Effector memory CD8-positive, alpha-beta T cell (primary cell): Measurements from ENCODE around the gene RWDD4.

Experiments
- ATAC-seq: fragments of 150-1000 bp; cut with Tn5 transposase; replicated peaks from 2 replicates; pipeline ENCODE4 v1.10.0; 2021; ENCODE audit warnings: mild to moderate bottlenecking, moderate library complexity
- DNase-seq, 3 experiments: peaks; one replicate each; pipeline ENCODE4 v3.0.0; 2021
- H3K27ac Mint-ChIP-seq, 2 donors: one replicate each; pipeline ENCODE4 v1.8.0; 2022; ENCODE audit warnings: mild to moderate bottlenecking in 2 of 2, mixed read lengths in 2 of 2, moderate library complexity in 2 of 2
- H3K27me3 Mint-ChIP-seq, 2 donors: one replicate each; pipeline ENCODE4 v1.8.0; 2022; ENCODE audit warnings: mixed read lengths in 2 of 2
- H3K36me3 Mint-ChIP-seq: one replicate; pipeline ENCODE4 v1.8.0; 2022; ENCODE audit warnings: mild to moderate bottlenecking, moderate library complexity, mixed read lengths; ENCODE audit not compliant: insufficient read depth
- H3K4me1 Mint-ChIP-seq, 2 donors: one replicate each; pipeline ENCODE4 v1.8.0; 2022; ENCODE audit warnings: low read depth in 2 of 2, mixed read lengths in 2 of 2
- H3K4me3 Mint-ChIP-seq, 2 donors: one replicate each; pipeline ENCODE4 v1.8.0; 2022; ENCODE audit warnings: mild to moderate bottlenecking in 2 of 2, mixed read lengths in 2 of 2, moderate library complexity in 2 of 2
- H3K9me3 Mint-ChIP-seq, 2 donors: one replicate each; pipeline ENCODE4 v1.8.0; 2022; ENCODE audit warnings: mixed read lengths in 2 of 2

The RWDD4 gene

DNA sequence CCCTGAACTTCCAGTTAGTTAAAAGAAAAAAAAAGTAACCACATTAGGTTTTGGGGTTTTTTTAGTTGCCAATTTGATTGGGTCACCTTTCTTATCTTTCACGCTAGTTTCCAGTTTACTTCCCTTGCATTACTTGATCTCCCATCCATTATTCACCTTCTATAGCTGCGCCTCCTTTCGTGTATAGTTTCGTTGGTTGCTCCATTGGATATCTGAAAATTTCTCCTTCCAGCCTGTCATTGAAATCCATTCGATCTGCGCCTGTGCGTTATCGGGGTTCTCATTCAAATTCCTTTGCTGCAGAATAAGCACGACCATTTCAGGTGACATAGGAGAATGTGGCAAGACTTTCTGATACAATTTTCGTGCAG is 872 bp upstream of the RWDD4 start:
- Mint-ChIP-seq H3K4me3 (peak overlapping the region; percentile 89 to 97), H3K36me3 (peaks cover 21% of the 10 kb centered on the region), H3K9me3 (no peaks in the 10 kb centered on the region), H3K4me1 (peaks cover 26 to 30% of the 10 kb centered on the region in 2 donors), H3K27ac (peak overlapping the region; percentile 97 to 99), H3K27me3 (no peaks in the 10 kb centered on the region)
- DNase-seq (no peak), ATAC-seq (no peak)

DNA sequence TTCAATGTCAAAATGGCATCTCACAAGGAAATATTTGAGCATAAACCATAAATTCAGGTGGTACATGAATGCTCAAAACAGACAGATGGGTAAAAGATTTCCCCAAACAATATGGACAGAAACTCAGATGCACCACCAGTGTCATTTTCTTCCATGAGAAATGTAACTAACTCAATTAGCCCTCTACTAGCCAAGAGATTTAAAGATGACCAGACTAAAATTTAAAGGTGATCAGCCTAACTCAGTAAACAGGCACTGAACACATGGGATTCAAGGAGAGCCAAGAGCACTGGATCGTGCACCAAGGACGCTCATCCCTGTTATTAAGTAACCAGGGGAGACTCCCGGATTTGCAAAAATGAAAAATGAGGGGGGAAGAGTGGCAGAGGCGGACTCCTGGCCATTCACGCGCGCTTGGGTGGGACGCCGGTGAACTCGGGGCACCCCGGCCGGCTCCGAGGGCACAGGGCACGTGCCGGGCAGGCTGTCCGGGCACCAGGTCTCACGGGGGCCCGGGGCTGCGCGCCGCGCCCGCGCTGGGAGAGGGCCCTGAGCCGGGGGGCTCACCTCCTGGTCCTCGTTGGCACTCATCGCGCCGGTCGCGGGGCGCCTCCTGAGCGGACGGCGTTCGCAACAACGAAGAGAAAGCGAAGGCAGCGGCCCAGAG is 490 bp downstream of the RWDD4 start:
- Mint-ChIP-seq H3K4me1 (peaks cover 22 to 30% of the 10 kb centered on the region in 2 donors), H3K4me3 (peak overlapping the region; percentile 89 to 97), H3K27me3 (no peaks in the 10 kb centered on the region), H3K36me3 (peaks cover 15% of the 10 kb centered on the region), H3K9me3 (no peaks in the 10 kb centered on the region), H3K27ac (peak overlapping the region; percentile 97 to 99)
- DNase-seq (peak in 1 of 3 experiments; percentile 19), ATAC-seq (no peak)

DNA sequence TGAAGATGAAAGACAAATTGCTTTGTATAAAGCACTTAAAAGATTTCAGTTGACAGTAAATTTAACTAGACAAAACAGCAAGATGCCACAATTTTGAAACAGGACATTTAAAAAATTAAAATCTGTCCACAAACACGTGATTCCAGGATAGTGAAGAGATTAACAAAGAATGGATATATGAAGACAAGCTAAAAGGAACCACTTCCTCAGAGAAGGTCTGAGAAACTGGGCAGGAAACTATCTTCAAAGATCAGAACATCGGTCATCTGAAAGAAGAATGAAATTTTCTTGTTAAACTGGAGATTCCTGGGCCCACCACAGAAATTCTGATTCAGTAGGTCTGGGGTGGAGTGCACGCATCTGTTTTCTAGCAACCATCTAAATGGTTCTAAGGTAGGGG is 1.4 kb downstream of the RWDD4 start:
- no peak for ATAC-seq
- peaks cover 22 to 30% of the 10 kb centered on the region in 2 donors for H3K4me1 Mint-ChIP-seq
- H3K36me3 Mint-ChIP-seq, result peaks cover 23% of the 10 kb centered on the region
- DNase-seq, result no peak
- H3K9me3 Mint-ChIP-seq, result no peaks in the 10 kb centered on the region
- peak overlapping the region; percentile 89 to 97 for H3K4me3 Mint-ChIP-seq
- H3K27me3 Mint-ChIP-seq, result no peaks in the 10 kb centered on the region
- peak overlapping the region; percentile 13 to 99 for H3K27ac Mint-ChIP-seq

DNA sequence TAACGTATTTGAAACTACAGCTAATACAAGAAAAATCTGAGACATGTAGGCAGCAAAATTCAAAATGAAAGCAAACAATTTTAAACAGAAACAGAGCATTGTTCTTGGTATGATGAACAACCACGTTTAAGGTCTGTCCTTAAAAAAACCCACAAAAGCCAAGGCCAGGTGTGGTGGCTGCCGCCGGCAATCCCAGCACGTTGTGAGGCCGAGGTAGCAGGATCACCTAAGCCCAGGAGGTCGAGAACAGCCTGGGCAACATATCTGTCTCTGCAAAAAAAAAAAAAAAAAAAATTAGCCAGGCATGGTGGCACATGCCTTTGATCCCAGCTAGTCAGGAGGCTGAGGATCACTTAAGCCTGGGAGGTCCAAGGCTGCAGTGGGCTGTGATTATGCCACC is 13.7 kb downstream of the RWDD4 start:
- Mint-ChIP-seq H3K36me3 (peaks cover 68% of the 10 kb centered on the region), H3K4me3 (no peak overlapping the region), H3K9me3 (no peaks in the 10 kb centered on the region), H3K27me3 (no peaks in the 10 kb centered on the region), H3K27ac (no peak overlapping the region), H3K4me1 (no peaks in the 10 kb centered on the region)
- ATAC-seq, result no peak
- DNase-seq, result no peak

DNA sequence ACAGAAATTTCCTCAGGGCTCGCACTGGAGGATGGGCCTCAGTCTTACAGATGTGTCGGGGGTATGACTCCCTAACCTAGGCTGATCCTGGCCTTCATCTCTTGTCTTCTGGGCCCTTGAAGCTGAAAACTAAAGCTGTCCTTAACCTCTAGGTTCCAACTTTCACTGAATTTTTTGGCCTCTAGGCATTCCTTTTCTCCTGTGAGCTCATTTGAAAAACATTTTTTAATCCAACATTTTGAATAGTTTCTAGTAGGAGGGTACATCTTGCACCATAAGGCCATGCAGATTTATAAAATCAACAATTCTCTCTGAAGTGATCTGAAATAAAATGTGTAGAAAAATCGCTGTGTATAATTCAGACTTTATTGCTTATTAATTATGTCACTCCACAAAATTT is 19.7 kb downstream of the RWDD4 start:
- H3K27ac Mint-ChIP-seq, result no peak overlapping the region
- DNase-seq (no peak), ATAC-seq (no peak)
- no peaks in the 10 kb centered on the region for H3K27me3 Mint-ChIP-seq
- H3K4me3 Mint-ChIP-seq, result no peak overlapping the region
- peaks cover 4 to 11% of the 10 kb centered on the region in 2 donors for H3K4me1 Mint-ChIP-seq
- H3K36me3 Mint-ChIP-seq, result peaks cover 15% of the 10 kb centered on the region
- H3K9me3 Mint-ChIP-seq, result no peaks in the 10 kb centered on the region

DNA sequence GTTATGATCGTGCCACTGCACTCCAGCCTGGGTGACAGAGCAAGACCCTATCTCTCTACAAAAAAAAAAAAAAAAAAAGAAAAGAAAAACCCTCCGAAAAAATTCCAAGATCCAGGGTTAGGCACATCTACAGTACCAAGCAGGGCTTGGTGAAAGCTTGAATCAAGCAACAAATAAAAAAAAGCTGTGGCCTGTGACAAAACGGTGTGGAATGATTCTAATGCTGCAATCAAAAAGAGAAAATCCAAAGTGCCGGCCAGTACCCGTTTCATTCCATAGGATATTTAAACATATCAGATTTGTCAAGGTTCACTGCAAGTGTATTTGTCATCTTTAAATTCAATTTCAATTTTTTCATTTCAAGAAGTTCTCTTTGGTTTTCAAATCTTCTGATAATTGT is 20.5 kb downstream of the RWDD4 start:
- Mint-ChIP-seq H3K27ac (no peak overlapping the region), H3K4me1 (peaks cover 4 to 11% of the 10 kb centered on the region in 2 donors), H3K4me3 (no peak overlapping the region), H3K36me3 (peaks cover 10% of the 10 kb centered on the region), H3K27me3 (no peaks in the 10 kb centered on the region), H3K9me3 (no peaks in the 10 kb centered on the region)
- no peak for ATAC-seq
- no peak for DNase-seq

DNA sequence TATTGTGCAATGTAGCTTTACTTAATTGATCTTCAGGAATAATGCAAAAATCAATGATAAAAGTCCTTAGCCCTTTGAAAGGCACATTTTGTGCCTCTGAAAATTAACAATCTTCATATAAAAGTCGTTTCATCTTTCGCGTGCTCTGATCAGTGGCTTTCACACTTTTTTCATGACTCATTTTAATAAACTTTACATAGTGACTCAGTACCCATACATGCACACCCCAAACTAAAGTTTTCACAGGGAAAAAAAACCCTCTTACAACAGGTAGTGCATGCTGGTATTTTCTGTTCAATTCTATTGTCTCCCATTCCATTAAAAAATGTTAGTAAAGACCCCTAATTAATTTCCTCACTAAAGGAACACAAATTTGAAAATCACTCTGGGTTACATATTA is 21.5 kb downstream of the RWDD4 start:
- Mint-ChIP-seq H3K4me1 (peaks cover 4 to 11% of the 10 kb centered on the region in 2 donors), H3K27me3 (peaks cover 0 to 7% of the 10 kb centered on the region in 2 donors), H3K27ac (no peak overlapping the region), H3K36me3 (peaks cover 8% of the 10 kb centered on the region), H3K9me3 (no peaks in the 10 kb centered on the region), H3K4me3 (no peak overlapping the region)
- DNase-seq, result no peak
- ATAC-seq, result no peak

DNA sequence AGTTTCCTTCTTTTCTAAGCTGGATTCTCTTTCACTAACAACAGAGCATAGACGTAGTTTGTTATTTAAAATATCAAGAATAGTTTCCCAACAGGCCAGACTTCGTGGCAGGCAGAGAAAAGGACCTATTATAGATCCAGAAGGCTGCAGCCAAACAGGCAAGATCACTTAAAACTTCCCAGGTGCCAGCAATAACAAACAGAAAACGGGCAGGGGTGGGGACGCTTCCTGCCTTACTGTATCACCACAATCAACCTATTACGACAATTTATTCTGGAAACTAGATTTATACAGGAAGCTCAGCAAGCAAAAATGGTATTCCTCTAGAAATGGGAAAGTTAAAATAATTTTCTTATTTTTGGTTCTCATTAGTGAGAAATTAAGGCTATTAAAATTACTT is 22.1 kb downstream of the RWDD4 start:
- no peak for DNase-seq
- H3K27ac Mint-ChIP-seq, result no peak overlapping the region
- ATAC-seq, result no peak
- no peaks in the 10 kb centered on the region for H3K9me3 Mint-ChIP-seq
- no peak overlapping the region for H3K4me3 Mint-ChIP-seq
- H3K27me3 Mint-ChIP-seq, result peaks cover 0 to 9% of the 10 kb centered on the region in 2 donors
- peaks cover 8% of the 10 kb centered on the region for H3K36me3 Mint-ChIP-seq
- peaks cover 4 to 11% of the 10 kb centered on the region in 2 donors for H3K4me1 Mint-ChIP-seq

DNA sequence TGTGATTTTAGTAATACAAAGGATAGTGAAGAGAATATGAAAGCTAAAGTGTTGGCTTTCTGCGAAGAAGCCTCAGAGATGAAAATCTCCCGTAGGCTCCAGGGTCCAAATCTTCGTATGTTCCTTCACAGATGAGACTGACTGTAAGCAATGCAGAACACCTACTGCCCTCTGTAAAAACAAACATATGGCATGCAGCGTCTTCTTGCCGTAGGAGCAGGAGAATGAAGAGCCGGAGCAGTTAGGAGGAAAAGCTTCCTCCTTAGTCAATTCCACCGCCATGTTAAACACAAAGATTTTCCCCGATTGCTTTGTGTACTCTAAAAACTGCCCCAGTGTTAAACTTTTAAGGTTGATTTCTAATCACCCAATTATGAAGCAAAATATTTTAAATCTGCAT is 22.5 kb downstream of the RWDD4 start:
- H3K4me3 Mint-ChIP-seq, result no peak overlapping the region
- no peak overlapping the region for H3K27ac Mint-ChIP-seq
- peaks cover 0 to 9% of the 10 kb centered on the region in 2 donors for H3K27me3 Mint-ChIP-seq
- no peak for ATAC-seq
- H3K9me3 Mint-ChIP-seq, result no peaks in the 10 kb centered on the region
- H3K4me1 Mint-ChIP-seq, result peaks cover 4 to 11% of the 10 kb centered on the region in 2 donors
- peaks cover 8% of the 10 kb centered on the region for H3K36me3 Mint-ChIP-seq
- DNase-seq, result no peak

DNA sequence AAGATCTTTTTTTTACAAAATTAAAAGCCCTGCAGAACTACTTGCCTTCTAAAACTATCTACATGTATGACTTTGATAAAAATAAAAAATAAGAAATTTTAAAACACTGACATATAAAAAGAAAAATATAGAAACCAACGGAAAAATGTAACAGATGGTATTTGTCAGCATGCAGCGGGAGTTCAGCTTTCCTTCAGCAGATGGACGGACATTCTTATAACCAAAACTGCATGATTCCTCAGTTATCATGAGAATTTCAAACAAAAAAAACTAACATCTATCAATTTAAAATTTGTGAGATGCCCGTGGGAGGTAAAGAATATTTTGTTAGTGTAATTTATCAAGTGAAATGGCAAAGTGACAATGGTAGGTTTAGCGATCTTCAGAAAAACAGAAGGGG is 23.2 kb downstream of the RWDD4 start:
- Mint-ChIP-seq H3K4me1 (peaks cover 4 to 11% of the 10 kb centered on the region in 2 donors), H3K27me3 (peaks cover 0 to 9% of the 10 kb centered on the region in 2 donors), H3K27ac (no peak overlapping the region), H3K9me3 (no peaks in the 10 kb centered on the region), H3K4me3 (no peak overlapping the region), H3K36me3 (peaks cover 3% of the 10 kb centered on the region)
- DNase-seq (no peak), ATAC-seq (no peak)

DNA sequence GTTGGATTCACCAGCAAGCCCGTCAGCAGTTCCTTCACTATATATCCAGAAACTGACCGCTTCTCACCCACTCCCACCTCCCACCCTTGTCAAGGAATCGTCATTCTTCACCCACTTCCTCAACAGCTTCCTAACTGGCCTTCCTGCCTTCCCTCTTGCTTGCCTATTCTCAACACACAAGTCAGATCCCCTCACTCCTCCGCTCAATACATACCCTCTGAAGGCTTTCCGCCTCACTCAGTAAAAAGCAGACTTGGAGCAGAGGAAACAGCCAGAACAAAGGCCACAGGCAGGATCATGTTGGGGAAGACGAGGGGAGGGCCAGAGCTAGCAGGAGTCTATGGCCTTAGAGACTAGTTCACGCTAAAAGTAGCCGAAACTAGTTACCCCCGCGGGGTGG is 23.7 kb downstream of the RWDD4 start:
- no peak for DNase-seq
- Mint-ChIP-seq H3K4me1 (peaks cover 4 to 11% of the 10 kb centered on the region in 2 donors), H3K9me3 (no peaks in the 10 kb centered on the region), H3K36me3 (peaks cover 3% of the 10 kb centered on the region), H3K27ac (no peak overlapping the region), H3K4me3 (no peak overlapping the region), H3K27me3 (peaks cover 0 to 9% of the 10 kb centered on the region in 2 donors)
- ATAC-seq, result no peak

DNA sequence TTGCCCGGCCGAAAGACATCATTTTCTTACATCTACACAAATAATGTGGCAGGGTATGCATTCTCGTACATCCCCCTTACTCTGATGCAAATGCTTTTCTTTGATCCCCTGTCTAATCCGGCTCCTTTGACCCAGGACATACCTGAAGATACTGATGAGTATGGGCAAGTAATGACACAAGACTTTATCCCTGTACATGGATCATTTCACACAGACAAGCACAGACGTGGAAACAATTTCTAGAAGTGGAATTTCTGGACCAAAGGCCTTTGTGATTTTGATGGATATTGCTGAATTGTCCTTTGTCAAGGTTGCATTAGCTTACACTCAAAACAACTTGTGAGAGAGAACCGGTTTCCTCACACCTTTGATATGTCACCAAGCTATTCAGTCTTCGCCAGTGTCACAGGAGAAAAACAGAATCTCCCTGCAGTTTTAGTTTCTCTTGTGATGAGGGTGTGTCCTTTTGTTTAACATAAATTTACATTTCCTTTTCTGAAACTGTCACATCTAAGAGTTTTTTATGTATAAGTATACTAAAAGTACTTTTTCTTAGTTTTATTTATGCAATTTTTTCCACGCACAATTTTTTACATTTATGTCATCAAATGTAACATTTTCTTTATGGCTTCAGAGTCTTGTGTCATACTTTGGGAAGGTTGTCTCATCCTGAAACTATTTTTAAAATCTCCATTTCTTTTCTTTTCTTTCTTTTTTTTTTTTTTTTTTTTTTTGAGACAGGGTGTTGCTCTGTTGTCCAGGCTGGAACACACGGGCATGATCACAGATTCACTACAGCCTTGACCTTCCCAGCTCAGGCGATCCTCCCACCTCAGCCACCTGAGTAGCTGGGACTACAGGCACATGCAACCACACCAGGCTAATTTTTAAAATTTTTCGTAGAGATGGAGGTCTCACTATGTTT is 25.2 kb downstream of the RWDD4 start:
- no peak overlapping the region for H3K4me3 Mint-ChIP-seq
- DNase-seq, result no peak
- ATAC-seq, result no peak
- peaks cover 0 to 9% of the 10 kb centered on the region in 2 donors for H3K27me3 Mint-ChIP-seq
- H3K36me3 Mint-ChIP-seq, result peaks cover 3% of the 10 kb centered on the region
- no peaks in the 10 kb centered on the region for H3K9me3 Mint-ChIP-seq
- H3K27ac Mint-ChIP-seq, result no peak overlapping the region
- H3K4me1 Mint-ChIP-seq, result peaks cover 4 to 11% of the 10 kb centered on the region in 2 donors

DNA sequence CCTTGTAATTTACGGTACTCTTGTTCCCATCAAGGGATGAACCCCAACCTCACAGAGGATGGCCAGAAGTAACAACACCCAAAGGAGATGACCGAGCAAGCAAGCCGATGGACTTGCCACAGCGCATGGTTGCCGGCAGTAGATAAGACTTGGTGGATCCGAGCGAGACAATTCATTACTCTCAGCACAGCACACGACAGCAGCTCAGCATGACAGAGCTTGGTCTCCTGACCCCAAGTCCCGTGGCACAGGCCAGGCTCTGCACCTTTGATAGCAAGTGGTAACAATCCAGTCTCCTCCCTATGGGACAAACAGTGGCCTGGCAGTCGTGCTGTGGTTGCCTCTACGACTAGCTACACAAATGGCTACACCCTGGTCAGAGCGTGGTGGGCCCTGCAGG is 26.3 kb downstream of the RWDD4 start:
- Mint-ChIP-seq H3K4me3 (no peak overlapping the region), H3K36me3 (no peaks in the 10 kb centered on the region), H3K4me1 (peaks cover 4 to 11% of the 10 kb centered on the region in 2 donors), H3K27ac (no peak overlapping the region), H3K27me3 (peaks cover 0 to 9% of the 10 kb centered on the region in 2 donors), H3K9me3 (no peaks in the 10 kb centered on the region)
- DNase-seq (no peak), ATAC-seq (no peak)
